Subcutaneous adipose tissue (tissue), 4 donors: ENCODE results near the gene IFITM2. TPM values are rescaled to one million over a fixed set of nuclear protein-coding genes. Genes with fewer than 3 reads are reported as not detected.

Experiments
- total RNA-seq, 4 donors: library from RNA; depleted of rRNA; stranded (reverse); fragments of >200 nt; gene quantifications; one replicate each; pipeline ENCODE4 v1.1.0, GENCODE V29; 2016
- TF ChIP-seq, protein P1 (sequence below): fragments of 450-650 bp; IDR thresholded peaks from one replicate; pipeline ENCODE4 v1.5.1; 2016; ENCODE audit warnings: low read depth, mild to moderate bottlenecking, control low read depth, antibody characterized with exemption, moderate library complexity

Gene IFITM2
- total RNA-seq, 4 donors from 2014 or later: 116 to 171 (median 144) TPM

DNA sequence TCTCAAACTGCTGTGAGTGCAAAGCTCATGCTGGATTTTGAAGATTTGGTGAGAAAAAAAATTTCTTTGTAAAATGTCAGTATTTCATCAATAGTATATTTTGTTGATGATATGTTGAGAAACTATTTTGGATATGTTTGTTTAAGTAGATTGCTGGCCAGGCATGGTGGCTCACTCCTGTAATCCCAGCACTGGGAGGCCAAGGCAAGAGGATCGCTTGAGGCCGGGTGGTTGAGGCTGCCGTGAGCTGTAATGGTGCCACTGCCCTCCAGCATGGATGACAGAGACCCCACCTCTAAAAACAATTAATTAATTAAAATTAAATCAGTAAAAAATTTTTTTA, 19.9 kb downstream of the IFITM2 start:
- TF ChIP-seq, protein P1, sequence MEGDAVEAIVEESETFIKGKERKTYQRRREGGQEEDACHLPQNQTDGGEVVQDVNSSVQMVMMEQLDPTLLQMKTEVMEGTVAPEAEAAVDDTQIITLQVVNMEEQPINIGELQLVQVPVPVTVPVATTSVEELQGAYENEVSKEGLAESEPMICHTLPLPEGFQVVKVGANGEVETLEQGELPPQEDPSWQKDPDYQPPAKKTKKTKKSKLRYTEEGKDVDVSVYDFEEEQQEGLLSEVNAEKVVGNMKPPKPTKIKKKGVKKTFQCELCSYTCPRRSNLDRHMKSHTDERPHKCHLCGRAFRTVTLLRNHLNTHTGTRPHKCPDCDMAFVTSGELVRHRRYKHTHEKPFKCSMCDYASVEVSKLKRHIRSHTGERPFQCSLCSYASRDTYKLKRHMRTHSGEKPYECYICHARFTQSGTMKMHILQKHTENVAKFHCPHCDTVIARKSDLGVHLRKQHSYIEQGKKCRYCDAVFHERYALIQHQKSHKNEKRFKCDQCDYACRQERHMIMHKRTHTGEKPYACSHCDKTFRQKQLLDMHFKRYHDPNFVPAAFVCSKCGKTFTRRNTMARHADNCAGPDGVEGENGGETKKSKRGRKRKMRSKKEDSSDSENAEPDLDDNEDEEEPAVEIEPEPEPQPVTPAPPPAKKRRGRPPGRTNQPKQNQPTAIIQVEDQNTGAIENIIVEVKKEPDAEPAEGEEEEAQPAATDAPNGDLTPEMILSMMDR: no peak

DNA sequence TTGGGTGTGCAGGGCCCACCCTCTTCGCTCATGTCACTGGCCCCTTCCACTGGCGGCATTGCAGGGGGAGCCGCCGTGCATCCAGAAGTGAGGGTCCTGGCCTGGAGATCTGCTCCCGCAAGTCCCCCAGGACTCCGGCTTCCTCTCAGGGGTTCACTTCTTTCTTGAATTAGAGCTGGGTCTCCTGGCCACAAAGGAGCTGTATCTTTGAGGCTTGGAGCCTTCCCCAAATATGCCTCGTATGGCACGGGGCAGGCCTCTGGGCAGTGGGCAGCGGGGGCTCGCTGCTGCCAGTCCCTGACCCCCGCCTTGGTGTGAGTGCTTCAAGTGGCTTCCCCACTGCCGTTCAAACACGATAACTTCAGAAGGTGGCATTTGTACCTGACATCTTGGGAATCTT, 20.4 kb downstream of the IFITM2 start:
- TF ChIP-seq, protein P1: no peak

DNA sequence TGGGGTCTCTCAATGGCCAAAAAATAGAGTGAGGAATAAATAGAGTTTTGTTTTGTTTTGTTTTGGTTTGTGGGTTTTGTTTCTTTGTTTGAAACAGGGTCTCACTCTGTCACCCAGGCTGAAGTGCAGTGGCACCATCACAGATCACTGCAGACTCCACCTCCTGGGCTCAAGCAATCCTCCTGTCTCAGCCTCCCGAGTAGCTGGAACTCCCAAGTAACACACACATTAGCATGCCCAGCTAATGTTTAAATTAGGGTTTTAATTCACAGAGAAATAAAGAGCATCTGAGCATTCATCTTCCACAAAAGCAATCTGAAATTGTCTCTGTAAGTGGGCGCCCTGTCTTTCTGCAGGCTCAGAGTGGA, 22.3 kb downstream of the IFITM2 start:
- TF ChIP-seq, protein P1: no peak

DNA sequence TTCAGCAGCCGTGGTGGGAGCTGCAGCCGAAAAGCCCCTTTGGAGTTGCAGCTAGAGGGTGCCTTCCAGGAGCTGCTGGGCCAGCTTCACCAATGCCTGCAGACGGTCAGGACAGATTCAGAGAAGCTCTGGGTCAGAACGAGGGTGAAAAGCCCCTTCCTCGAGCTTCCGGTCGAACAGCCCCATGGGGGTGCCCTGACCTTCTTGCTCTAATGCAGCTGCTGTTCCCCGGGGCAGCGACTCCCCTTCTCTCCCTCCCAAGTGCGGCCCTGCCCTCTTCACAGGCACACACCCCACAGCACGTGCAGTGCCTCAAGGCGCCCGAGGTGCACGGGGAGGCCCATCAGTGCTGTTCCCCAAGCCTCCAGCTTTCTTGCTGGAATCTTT, 22.7 kb downstream of the IFITM2 start:
- TF ChIP-seq, protein P1: no peak

DNA sequence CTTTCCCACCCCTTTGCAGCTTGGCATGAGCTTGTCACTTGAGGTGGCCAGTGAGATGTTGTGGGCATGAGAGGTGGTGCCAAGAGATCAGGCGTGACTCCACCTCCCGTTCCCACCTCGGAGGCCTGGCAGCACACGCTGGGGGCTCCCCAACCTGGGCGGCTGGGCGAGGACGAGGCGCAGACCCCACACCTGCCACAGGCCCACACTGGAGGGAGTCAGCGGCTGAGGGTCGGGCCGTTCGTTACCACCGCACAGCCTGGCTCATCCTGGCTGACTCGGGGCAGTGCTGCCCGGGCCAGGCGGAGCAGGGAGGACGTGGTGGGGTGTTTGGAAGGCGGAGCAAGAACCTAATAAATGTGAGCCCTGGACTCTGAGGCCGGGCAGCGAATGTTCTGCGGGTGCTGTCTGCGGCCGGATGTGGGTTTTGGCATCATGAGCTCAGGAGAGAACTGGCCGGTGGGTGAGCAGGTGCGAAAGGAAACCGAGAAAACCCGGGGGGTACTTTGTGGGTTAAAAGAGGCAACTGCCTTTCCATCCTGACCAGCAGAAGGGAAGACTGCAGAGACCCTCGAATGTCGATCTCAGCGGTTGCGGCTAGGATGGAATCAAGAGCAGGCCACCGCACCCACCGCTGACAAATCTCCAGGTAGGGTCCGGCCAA, 23.2 kb downstream of the IFITM2 start:
- TF ChIP-seq, protein P1: no peak

DNA sequence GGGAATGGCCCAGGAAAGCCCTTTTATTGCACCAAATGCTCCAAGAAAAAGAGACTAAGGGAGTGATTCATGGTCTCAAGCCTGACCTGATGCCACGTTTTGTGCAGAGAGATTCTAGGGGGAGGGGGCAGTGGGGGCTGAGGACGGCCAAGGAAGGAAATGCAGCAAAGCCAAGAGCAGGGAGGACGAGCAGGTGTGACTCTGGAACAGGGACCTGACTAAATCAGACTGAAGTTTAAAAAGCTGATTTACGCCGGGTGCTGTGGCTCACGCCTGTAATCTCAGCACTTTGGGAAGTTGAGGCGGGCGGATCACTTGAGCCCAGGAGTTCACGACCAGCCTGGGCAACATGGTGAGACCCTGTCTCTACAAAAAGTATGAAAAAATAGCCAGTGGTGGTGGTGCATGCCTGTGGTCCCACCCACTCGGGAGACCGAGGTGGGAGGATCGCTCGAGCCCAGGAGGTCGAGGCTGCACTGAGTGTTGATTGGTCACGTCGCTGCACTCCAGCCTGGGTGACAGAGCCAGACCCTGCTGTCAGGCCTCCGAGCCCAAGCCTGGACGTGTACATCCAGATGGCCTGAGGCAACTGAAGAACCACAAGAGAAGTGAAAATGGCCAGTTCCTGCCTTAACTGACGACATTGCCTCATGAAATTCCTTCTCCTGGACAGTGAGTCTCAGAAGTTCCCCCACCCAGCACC, 23.9 kb downstream of the IFITM2 start:
- TF ChIP-seq, protein P1: no peak

DNA sequence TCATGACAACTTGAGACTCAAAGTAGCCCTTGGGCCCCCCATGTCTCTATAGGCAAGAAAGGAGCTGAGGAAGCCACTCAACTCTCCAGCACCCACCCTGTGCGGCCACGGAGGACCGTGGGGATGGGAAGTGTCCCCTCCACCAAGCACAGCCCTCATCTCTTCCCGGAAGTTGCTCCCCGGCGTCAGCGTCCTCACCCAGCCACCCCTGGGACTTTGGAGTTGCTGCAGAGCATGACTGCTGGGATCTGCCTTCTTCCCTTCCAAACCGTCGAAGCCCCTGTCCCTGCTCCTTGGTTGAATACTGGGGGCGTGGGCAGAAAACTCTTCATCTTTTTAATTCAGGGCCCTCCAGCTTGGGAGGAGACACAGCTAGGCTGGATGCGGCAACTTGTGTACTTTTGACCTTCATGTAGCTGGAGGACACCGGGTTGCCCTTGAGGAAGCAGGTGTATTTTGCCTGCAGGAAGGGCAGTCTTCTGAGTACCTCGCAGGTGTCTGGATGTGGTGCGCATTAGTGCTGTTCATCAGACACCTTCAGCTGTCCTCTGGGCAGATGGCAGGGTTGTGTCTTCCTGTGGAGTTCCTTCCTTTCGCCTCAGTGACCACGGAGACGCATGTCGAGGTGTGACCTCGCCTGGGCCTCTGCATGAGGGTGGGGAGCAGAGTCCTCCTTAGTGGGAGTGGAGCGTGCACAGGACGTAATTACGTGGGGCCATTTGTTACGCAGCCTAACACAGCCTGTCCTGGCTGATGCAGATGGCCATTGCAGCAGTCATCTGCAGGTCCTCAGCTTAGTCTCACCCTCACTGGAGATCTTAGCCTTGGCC, 25.2 kb downstream of the IFITM2 start:
- TF ChIP-seq, protein P1: no peak
